Measurements from ENCODE around the gene MAN1B1. TPM values are rescaled to one million over a fixed set of nuclear protein-coding genes. Genes with fewer than 3 reads are reported as not detected.
A peak's percentile ranks its signal among the peaks of the same experiment; 100 is the strongest.

The MAN1B1 gene
- total and polyA plus RNA-seq, 2 donors (not counting 1 experiment from before 2014, with no cell fraction given) = 45.5 to 96.6 TPM

DNA sequence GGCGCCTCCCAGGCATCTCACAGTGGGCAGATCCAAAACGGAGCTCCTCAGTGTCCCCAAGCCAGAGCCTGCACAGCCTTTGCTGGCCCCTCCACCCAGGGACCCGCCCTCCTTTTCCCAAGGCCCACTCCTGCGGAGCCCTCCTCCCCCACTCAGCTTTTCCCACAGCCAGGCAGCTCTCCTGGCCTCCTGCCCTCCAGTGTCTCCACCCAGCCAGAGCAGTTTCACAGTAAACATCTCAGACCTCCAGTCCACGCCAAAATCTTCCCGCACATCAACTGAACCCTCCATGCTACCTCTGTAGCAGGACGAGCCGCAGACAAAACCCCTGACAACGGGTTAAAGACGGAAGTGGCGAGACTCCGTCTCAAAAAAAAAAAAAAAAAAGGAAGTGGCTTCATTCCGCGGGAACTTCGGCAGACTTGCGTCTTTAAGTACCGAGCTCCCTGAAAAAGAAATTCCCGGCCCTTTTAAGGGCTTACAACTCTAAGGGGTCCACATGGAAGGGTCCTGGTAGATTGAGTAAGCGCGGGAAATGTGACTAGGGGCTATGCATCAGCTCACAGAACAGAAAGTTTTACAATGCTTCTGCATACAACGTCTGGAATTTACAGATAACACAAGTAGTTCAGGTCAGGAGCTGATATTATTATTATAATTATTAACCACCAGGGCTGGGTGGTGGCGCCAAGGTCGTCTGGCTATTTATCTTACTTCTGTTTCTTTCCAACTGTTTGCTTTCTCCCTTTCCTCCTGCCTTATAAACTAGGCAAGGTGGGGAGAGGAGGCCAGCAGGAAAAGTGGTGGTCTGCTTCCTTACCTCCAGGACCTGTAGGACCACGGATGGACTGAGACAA lies 40.7 kb downstream of the MAN1B1 start:
- H3K4me2 ChIP-seq (ENCODE audit: extremely low read depth, insufficient read depth, low read length) = peak overlapping the region; percentile 96
- TF ChIP-seq, protein P1, sequence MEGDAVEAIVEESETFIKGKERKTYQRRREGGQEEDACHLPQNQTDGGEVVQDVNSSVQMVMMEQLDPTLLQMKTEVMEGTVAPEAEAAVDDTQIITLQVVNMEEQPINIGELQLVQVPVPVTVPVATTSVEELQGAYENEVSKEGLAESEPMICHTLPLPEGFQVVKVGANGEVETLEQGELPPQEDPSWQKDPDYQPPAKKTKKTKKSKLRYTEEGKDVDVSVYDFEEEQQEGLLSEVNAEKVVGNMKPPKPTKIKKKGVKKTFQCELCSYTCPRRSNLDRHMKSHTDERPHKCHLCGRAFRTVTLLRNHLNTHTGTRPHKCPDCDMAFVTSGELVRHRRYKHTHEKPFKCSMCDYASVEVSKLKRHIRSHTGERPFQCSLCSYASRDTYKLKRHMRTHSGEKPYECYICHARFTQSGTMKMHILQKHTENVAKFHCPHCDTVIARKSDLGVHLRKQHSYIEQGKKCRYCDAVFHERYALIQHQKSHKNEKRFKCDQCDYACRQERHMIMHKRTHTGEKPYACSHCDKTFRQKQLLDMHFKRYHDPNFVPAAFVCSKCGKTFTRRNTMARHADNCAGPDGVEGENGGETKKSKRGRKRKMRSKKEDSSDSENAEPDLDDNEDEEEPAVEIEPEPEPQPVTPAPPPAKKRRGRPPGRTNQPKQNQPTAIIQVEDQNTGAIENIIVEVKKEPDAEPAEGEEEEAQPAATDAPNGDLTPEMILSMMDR (conservative IDR thresholded peaks at IDR 0.05 in 1 of 2, IDR thresholded peaks at IDR 0.05 in 1 of 2; ENCODE audit: low read depth in 1 of 2, low read length in 2 of 2) = no peak
- no peak for TF ChIP-seq EZH2 (IDR thresholded peaks at IDR 0.05; ENCODE audit: low read length, missing control alignments)
- no peaks in the 10 kb centered on the region for H3K36me3 ChIP-seq (ENCODE audit: control insufficient read depth, insufficient read depth, low read length)
- no peaks in the 10 kb centered on the region for H3K27me3 ChIP-seq (ENCODE audit: control insufficient read depth, insufficient read depth, low read length)
- H4K20me1 ChIP-seq (ENCODE audit: control insufficient read depth, extremely low read depth, insufficient read depth, low read length) = no peaks in the 10 kb centered on the region
- no peak for DNase-seq (ENCODE audit: low read depth in 2 of 2)
- no peak overlapping the region for H2AFZ ChIP-seq (ENCODE audit: low read length)
- H3K79me2 ChIP-seq (ENCODE audit: control insufficient read depth, insufficient read depth, low read length) = peaks cover 17% of the 10 kb centered on the region
- no peak overlapping the region for H3K27ac ChIP-seq (ENCODE audit: insufficient read depth, low read length)
- no peak overlapping the region for H3K9ac ChIP-seq (ENCODE audit: insufficient read depth, low read length)
- H3K9me3 ChIP-seq (ENCODE audit: control insufficient read depth, insufficient read depth, low read depth, low read length) = no peaks in the 10 kb centered on the region
- H3K4me1 ChIP-seq (ENCODE audit: control insufficient read depth, extremely low read depth, insufficient read depth, low read length) = peaks cover 3% of the 10 kb centered on the region
- H3K4me3 ChIP-seq (replicated peaks in 1 of 4; ENCODE audit: control extremely low read depth in 1 of 4, insufficient read depth in 1 of 4, low read depth in 3 of 4, low read length in 4 of 4) = peak overlapping the region in 2 of 4 experiments; percentile 21 to 48

DNA sequence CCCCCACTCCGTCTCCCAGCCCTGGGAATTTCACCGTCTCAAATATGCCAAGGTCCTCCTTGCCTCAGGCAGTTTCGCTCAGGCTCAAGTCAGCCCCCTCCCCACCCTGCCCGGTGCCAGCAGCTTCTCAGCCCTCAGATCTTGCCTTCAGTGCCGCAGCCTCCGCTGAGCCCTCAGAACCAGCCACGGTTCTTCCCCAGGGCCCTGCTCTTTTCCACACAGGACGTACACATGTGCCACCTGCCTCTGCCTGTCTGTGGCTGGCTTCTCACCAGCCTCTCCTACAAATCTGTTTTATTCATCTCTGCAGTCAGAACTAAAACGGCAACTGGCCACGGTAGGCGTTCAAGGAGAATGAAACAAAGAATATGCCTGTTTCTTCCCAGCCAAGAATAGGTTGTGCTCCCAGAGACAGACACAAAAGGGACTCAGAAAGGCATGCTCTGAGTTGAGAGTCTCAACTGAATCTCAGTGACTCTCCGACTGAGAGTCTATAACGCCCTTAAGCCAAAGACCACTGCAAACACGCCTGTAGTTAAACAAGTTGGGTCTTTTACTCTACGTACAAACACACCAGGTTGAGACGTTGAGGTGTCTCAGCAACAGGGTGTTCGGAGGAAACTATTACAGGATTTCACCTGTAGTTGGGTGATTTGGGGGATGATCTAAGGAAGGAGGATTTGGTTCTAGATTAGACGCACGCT lies 41.5 kb downstream of the MAN1B1 start:
- H2AFZ ChIP-seq (ENCODE audit: low read length) = no peak overlapping the region
- H3K27me3 ChIP-seq (ENCODE audit: control insufficient read depth, insufficient read depth, low read length) = no peaks in the 10 kb centered on the region
- peak overlapping the region; percentile 71 to 88 (median 82) for H3K4me3 ChIP-seq (replicated peaks in 1 of 4; ENCODE audit: control extremely low read depth in 1 of 4, insufficient read depth in 1 of 4, low read depth in 3 of 4, low read length in 4 of 4)
- H3K79me2 ChIP-seq (ENCODE audit: control insufficient read depth, insufficient read depth, low read length) = peaks cover 17% of the 10 kb centered on the region
- peak overlapping the region; percentile 96 for H3K4me2 ChIP-seq (ENCODE audit: extremely low read depth, insufficient read depth, low read length)
- H3K9ac ChIP-seq (ENCODE audit: insufficient read depth, low read length) = no peak overlapping the region
- no peak for DNase-seq (ENCODE audit: low read depth in 2 of 2)
- no peaks in the 10 kb centered on the region for H3K36me3 ChIP-seq (ENCODE audit: control insufficient read depth, insufficient read depth, low read length)
- TF ChIP-seq, protein P1 (conservative IDR thresholded peaks at IDR 0.05 in 1 of 2, IDR thresholded peaks at IDR 0.05 in 1 of 2; ENCODE audit: low read depth in 1 of 2, low read length in 2 of 2) = no peak
- TF ChIP-seq EZH2 (IDR thresholded peaks at IDR 0.05; ENCODE audit: low read length, missing control alignments) = no peak
- no peaks in the 10 kb centered on the region for H3K9me3 ChIP-seq (ENCODE audit: control insufficient read depth, insufficient read depth, low read depth, low read length)
- H4K20me1 ChIP-seq (ENCODE audit: control insufficient read depth, extremely low read depth, insufficient read depth, low read length) = no peaks in the 10 kb centered on the region
- H3K4me1 ChIP-seq (ENCODE audit: control insufficient read depth, extremely low read depth, insufficient read depth, low read length) = peaks cover 3% of the 10 kb centered on the region
- H3K27ac ChIP-seq (ENCODE audit: insufficient read depth, low read length) = no peak overlapping the region

DNA sequence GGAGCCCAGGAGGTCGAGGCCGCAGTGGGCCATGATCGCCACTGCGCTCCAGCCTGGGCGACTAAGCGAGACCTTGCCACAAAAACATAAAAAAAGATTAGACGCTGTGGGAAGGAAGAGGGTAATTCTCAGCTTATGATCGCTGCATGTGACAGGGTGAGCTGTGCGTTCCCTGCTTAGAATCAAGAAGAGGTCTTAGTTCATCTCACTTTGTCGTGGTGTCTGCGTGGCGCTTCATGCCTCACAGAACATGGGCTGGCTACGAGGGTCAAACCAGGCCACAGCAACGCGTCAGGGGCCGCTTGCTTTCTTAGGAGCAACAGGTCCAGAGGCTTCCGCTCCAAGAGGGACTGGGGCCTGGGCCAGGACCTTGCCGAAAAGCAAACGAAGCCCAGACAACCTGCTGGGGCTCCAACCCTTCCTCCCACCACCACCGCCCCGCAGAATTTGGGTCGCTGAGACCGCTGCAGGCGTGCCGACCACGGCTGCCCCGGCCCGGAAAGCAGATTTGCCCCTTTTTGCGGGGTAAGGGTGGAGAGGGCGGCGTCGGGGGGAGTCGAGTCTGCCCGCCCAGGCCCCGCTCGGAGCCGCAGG lies 42.2 kb downstream of the MAN1B1 start:
- Histone ChIP-seq H3K9me3 (ENCODE audit: control insufficient read depth, insufficient read depth, low read depth, low read length) (no peaks in the 10 kb centered on the region), H3K27ac (ENCODE audit: insufficient read depth, low read length) (peak overlapping the region; percentile 74), H4K20me1 (ENCODE audit: control insufficient read depth, extremely low read depth, insufficient read depth, low read length) (no peaks in the 10 kb centered on the region), H2AFZ (ENCODE audit: low read length) (no peak overlapping the region), H3K36me3 (ENCODE audit: control insufficient read depth, insufficient read depth, low read length) (no peaks in the 10 kb centered on the region), H3K4me3 (replicated peaks in 1 of 4; ENCODE audit: control extremely low read depth in 1 of 4, insufficient read depth in 1 of 4, low read depth in 3 of 4, low read length in 4 of 4) (peak overlapping the region; percentile 71 to 88 (median 82)), H3K9ac (ENCODE audit: insufficient read depth, low read length) (peak overlapping the region; percentile 64), H3K4me1 (ENCODE audit: control insufficient read depth, extremely low read depth, insufficient read depth, low read length) (peaks cover 3% of the 10 kb centered on the region), H3K79me2 (ENCODE audit: control insufficient read depth, insufficient read depth, low read length) (peaks cover 17% of the 10 kb centered on the region), H3K27me3 (ENCODE audit: control insufficient read depth, insufficient read depth, low read length) (no peaks in the 10 kb centered on the region), H3K4me2 (ENCODE audit: extremely low read depth, insufficient read depth, low read length) (peak overlapping the region; percentile 96)
- TF ChIP-seq EZH2 (IDR thresholded peaks at IDR 0.05; ENCODE audit: low read length, missing control alignments) = no peak
- TF ChIP-seq, protein P1 (conservative IDR thresholded peaks at IDR 0.05 in 1 of 2, IDR thresholded peaks at IDR 0.05 in 1 of 2; ENCODE audit: low read depth in 1 of 2, low read length in 2 of 2) = no peak
- DNase-seq (ENCODE audit: low read depth in 2 of 2) = peak; percentile 31 to 32

All from fibroblast of lung (primary cell).